Endometrial microvascular endothelial cells (primary cell): ENCODE measurements around the gene RUSC1. TPM values are rescaled to one million over a fixed set of nuclear protein-coding genes. Genes with fewer than 3 reads are reported as not detected.

ENCODE experiments used
- in situ Hi-C: cut with HindIII; loops from 2 replicates; pipeline ENCODE4 v1.10.0; 2017; ENCODE audit warnings: low sequenced_read_pairs, low pct_unique_long_range_greater_than_20kb; ENCODE audit errors: inconsistent ontology term
- total RNA-seq: library from RNA; depleted of rRNA; stranded (reverse); fragments of >200 nt; gene quantifications from one replicate; pipeline ENCODE4 v1.2.3, GENCODE V29; 2015; ENCODE audit errors: inconsistent ontology term

The RUSC1 gene
- total RNA-seq, 1 donor from 2014 or later, result 32.8 TPM

DNA sequence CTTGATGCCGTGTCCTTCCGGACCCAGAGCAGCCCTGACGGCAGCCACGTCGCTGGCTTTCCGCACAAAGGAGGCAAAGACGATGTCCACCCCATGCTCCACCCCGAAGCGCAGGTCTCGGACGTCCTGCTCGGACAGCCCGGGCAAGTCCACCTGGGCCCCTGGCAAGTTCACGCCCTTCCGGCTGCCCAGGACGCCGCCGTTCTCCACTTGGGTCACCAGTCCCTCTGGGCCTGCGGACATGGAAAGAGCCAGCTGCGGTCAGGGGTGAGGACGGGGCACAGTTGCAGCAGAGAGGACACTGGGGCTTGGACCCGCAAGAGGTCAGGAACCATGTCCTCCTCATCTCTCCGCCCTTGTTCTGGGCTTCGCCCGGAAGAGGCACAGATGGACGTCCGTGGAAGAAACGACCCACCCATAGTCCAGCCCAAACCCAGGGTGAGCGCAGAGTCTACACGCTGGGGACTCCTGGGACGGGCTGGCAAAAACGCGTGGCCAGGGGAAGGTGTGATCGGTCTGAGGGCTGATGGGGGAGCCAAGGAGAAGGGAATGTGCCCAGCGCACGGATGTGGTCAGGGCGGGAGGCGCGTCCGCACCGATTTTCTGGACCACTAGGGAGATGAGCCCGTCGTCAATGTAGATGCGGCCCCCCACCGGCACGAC, 26.0 kb upstream of the RUSC1 start:
- in situ Hi-C loops, result no loop called here

DNA sequence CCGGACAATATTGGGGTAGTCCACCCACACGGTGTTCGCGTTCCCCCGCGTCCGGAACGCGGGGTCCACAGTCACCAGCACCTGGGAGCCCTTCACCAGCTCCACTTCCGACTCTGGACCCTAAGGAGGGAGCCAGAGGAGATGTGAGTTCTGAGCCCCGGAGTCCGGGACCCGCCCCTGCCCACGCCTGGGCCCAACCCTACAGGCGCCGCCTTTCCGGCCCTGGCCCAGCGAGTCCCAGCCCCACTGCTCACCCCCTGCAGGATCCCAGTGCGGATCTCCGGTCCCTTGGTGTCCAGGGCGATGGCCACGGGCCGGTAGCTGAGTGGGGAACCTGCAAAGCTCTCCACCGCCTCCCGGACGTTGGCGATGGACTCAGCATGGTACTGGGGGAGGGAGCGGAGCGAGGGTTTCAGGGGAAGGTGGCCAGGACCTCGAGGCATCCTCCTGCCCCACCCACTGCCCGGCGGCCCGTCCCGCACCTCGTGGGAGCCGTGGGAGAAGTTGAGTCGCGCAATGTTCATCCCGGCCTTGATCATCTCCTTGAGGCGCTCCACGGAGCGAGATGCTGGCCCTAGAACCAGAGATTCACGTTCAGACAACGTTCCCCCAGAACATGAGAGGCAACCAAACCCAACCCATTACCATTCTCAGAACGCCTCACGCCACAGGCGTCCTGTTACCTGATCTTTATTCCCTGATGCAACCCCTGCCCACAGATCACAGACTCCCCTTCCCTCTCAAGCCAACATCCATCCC, 25.3 kb upstream of the RUSC1 start:
- in situ Hi-C loops, result no loop called here

DNA sequence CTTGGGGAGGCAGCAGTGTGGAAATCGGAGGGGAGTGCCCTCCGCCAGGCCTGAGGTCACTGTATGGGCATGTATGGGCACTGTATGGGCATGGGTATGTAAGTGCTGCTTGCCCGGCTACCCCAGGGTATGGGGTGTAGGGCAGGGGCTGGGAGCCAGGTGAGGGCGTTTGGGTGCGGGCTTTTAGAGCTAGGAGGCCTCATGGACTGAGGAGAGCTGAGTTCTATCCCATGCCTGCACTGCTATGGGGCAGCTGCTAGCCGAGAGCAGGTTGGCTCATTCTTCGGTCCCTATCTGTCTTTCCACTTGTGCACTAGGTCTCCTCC, 24.8 kb upstream of the RUSC1 start:
- in situ Hi-C loops, result no loop called here

DNA sequence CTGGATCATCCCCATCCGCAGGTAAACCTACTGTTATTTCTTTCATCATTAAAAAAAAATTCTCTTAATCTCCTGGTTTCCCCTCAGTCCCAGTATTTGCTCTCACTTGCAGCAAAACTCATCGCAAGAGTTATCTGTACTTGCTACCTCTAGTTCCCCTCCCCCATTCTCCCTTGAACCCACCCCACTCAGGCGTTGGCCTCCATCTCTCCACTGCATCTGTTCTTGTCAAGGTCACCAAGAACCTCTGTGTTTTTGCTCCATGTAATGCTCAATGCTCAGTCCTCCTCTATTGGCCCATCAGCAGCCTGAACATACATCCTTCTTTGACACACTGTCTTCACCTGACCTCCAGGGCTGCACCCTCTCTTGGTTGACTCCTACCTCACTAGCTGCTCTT, 24.0 kb upstream of the RUSC1 start:
- in situ Hi-C loops, result no loop called here

- in situ Hi-C loops, result no loop called here
Measured at GRCh38 chr1:155297384-155297783, 23.3 kb upstream of the RUSC1 start.

DNA sequence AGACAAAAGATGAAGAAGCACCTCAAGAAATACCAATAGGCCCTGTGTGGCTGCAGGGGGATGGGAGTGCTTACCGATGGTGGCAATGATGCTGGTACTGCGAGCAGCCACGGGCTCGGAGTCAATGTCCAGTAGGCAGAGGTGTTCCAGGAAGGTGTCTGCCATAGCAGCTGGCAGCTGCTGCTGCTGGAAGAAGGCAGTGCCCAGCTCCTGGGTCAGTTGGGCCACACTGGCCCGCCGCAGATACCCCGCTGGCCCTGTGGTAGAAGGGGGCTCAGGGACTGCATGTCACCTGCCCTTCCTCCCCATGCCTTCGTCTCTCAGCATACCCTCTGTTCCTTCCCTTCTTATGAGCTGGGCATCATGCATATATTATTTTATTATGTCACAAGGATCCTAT, 20.7 kb upstream of the RUSC1 start:
- in situ Hi-C loops, result no loop called here

- in situ Hi-C loops, result no loop called here
Measured at GRCh38 chr1:155300553-155301329, 20.0 kb upstream of the RUSC1 start.

- in situ Hi-C loops, result no loop called here
Measured at GRCh38 chr1:155301342-155301841, 19.3 kb upstream of the RUSC1 start, which contains the start of gene PKLR. TSS of gene PKLR (minus strand) at chr1:155301438. CDS start at chr1:155301395, 43 bp downstream.

DNA sequence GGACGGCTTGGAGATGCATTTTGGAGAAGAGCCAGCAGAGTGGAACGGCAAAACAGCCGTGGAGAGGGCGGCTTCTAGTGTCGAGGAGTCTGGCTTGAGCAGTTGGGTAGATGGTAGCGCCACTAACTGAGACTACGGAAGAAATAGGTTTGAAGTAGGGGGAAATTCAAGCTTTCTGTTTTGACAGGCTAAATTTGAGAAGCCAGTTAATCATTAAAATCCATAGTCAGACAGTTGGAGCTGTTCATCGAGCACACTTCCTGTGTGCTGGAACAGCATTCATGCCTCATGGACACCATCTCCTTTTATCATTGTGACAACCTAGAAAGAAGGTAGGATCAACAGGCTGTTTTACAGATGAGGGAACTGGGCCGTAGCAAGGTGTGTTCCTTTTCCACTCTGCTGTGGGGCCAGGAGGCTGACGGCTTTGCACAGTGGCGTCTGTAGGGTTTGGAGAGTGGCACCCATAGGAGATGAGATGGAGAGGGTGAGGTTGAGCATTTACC, 16.1 kb upstream of the RUSC1 start:
- in situ Hi-C loops, result no loop called here

DNA sequence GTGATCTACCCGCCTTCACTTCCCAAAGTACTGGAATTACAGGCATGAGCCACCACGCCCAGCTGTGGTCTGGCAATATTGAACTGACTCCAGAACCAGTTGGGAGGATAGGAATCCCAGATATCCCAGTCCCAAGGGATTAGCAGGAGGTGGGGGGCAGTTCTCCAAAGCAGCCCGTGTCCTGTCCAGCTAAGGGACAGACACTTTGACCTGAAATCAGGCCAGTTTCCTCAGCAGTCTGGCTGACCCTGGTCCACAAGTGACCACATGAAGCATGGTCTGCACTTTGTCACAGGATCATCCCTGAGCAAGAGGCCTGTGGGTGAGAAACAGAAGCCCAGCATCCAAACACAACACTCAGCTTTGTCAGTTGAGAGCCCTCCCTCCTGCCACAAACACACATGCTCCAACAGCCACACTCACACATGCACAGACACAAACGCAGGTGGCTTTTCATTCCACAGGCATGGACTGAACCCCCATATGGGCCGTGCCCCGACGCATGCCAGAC, 14.8 kb upstream of the RUSC1 start:
- in situ Hi-C loops, result no loop called here

DNA sequence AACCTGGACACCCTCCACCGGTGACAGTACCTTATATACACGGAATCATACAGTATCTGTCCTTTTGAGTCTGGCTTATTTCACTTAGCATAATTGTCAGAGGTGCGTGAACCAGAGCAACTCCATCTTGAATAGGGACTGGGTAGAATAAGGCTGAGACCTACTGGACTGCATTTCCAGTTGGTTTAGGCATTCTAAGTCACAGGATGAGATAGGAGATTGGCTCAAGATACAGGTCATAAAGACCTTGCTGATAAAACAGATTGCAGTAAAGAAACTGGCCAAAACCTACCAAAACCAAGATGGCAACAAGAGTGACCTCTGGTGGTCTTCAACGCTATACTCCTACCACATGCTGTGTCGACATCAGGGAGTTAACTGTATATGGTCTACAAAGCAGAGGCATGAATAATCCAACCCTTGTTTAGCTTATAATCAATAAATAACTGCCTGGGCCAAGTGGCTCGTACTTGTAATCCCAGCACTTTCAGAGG, 13.4 kb upstream of the RUSC1 start:
- in situ Hi-C loops, result no loop called here

- in situ Hi-C loops, result no loop called here
Measured at GRCh38 chr1:155308493-155309422, 11.9 kb upstream of the RUSC1 start, which contains the start of gene FDPS. TSS of gene FDPS (plus strand) at chr1:155308866. CDS start at chr1:155309790, 924 bp downstream.

GRCh38 chr1:155309423-155310021, 11.2 kb upstream of the RUSC1 start:
- in situ Hi-C loops, result no loop called here

GRCh38 chr1:155313261-155313660, 7.4 kb upstream of the RUSC1 start:
- in situ Hi-C loops, result no loop called here

DNA sequence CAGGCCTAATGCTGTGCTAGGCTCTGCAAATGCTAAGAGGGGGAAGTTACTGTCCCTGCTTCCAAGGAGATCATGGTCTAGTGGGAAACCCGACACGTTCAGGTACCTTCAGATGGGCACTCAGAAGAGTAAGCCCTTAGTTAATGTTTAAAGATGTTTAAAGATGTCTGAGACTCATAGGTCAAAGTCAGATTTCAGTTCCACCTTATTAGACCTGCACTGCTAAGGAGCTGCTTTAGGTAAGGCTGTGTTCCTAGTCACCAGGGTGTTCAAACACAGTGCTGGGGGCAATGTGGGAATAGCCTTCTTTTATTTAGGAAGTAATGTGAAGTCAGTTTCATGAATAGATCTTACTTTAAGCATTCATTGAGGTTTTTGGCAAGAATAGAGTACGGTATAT, 3.8 kb upstream of the RUSC1 start:
- in situ Hi-C loops, result no loop called here

DNA sequence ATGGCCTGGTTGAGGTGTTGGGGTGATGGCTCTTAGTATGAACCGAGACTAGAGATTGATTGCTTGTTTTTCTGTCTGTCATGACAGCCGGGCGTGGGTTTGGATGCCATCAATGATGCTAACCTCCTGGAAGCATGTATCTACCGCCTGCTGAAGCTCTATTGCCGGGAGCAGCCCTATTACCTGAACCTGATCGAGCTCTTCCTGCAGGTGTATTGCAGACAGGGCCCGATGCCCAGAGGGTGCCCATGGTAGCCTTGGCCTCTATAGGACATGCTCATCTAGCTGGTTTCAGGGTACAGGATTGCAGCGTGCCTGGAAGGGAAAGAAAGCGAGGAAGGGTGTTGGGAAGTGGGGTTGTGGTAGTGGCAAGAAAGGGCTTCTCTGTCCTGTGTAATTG, 2.6 kb upstream of the RUSC1 start:
- in situ Hi-C loops, result no loop called here

GRCh38 chr1:155319536-155319935, 1.2 kb upstream of the RUSC1 start:
- in situ Hi-C loops, result no loop called here

GRCh38 chr1:155320252-155320651, 442 bp upstream of the RUSC1 start:
- in situ Hi-C loops, result no loop called here
